Calu3 (cell line): Measurements from ENCODE around the gene SHISA7. TPM values are rescaled to one million over a fixed set of nuclear protein-coding genes. Genes with fewer than 3 reads are reported as not detected.

ENCODE experiments used
- BruUV-seq: library from RNA; stranded (reverse); fragments of 400-500 nt; replicated peaks from 2 replicates; lab custom pipeline; 2021; lab: Mats Ljungman, UMichigan
- CTCF ChIA-PET: fragments of 300-600 bp; sonication (Branson Sonifier 250); formaldehyde crosslinking; loops from one replicate; lab custom pipeline; 2022; ENCODE audit warnings: antibody characterized with exemption; lab: Charles Lee
- DNase-seq: peaks from one replicate; pipeline ENCODE4 v3.0.0; 2022
- H3K27ac Mint-ChIP-seq: one replicate; pipeline ENCODE4 v1.8.0; 2022; ENCODE audit warnings: mixed read lengths; ENCODE audit not compliant: unreplicated experiment
- H3K27me3 Mint-ChIP-seq: one replicate; pipeline ENCODE4 v1.8.0; 2022; ENCODE audit warnings: mixed read lengths; ENCODE audit not compliant: unreplicated experiment
- H3K36me3 Mint-ChIP-seq: one replicate; pipeline ENCODE4 v1.8.0; 2022; ENCODE audit warnings: mild to moderate bottlenecking, moderate library complexity, mixed read lengths; ENCODE audit not compliant: insufficient read depth, unreplicated experiment
- H3K4me1 Mint-ChIP-seq: one replicate; pipeline ENCODE4 v1.8.0; 2022; ENCODE audit warnings: mild to moderate bottlenecking, low read depth, mixed read lengths; ENCODE audit not compliant: unreplicated experiment
- H3K4me3 Mint-ChIP-seq: one replicate; pipeline ENCODE4 v1.8.0; 2022; ENCODE audit warnings: mild to moderate bottlenecking, low read depth, moderate library complexity, mixed read lengths; ENCODE audit not compliant: unreplicated experiment
- H3K9me3 Mint-ChIP-seq: one replicate; pipeline ENCODE4 v1.8.0; 2022; ENCODE audit warnings: low read depth, mixed read lengths; ENCODE audit not compliant: unreplicated experiment
- CTCF ChIP-seq: fragments of 200-600 bp; IDR thresholded peaks from one replicate; pipeline ENCODE4 v1.8.0; 2022; ENCODE audit warnings: antibody characterized with exemption; ENCODE audit not compliant: unreplicated experiment
- intact Hi-C: fragments of 100-400 bp; cut with micrococcal nuclease; formaldehyde crosslinking; loops from one replicate; pipeline ENCODE4 v1.10.0; 2022; ENCODE audit not compliant: unreplicated experiment
- total RNA-seq: library from RNA; stranded (reverse); gene quantifications from 2 replicates; pipeline ENCODE4 v1.2.3, GENCODE V29; 2022

Gene SHISA7
- total RNA-seq, 1 experiment from 2014 or later, result not detected

- CTCF ChIA-PET, result no interaction called here
- BruUV-seq, result no TSS peak
Measured at GRCh38 chr19:55439052-55439451, 4.0 kb downstream of the SHISA7 start.

GRCh38 chr19:55437410-55437809 is 5.7 kb downstream of the SHISA7 start:
- H3K4me3 Mint-ChIP-seq, result no peak overlapping the region
- H3K9me3 Mint-ChIP-seq, result peaks cover 3% of the 10 kb centered on the region
- BruUV-seq, result no TSS peak
- DNase-seq, result peak; percentile 81
- TF ChIP-seq CTCF, result no peak
- H3K27me3 Mint-ChIP-seq, result no peaks in the 10 kb centered on the region
- CTCF ChIA-PET, result interaction anchor here (0.9 to 1.0 kb wide), 2 partner anchors 157 to 291 kb away, joined by 3 to 4 read pairs; partner anchors contain the start of gene HSPBP1
- peaks cover 4% of the 10 kb centered on the region for H3K36me3 Mint-ChIP-seq
- peaks cover 13% of the 10 kb centered on the region for H3K4me1 Mint-ChIP-seq
- intact Hi-C loops, result no loop called here
- H3K27ac Mint-ChIP-seq, result no peak overlapping the region

More at GRCh38 chr19:55439052-55439451, 4.0 kb downstream of the SHISA7 start:
- DNase-seq, result no peak
- no peak for TF ChIP-seq CTCF
- Mint-ChIP-seq H3K36me3 (peaks cover 4% of the 10 kb centered on the region), H3K4me3 (no peak overlapping the region), H3K27me3 (no peaks in the 10 kb centered on the region), H3K27ac (peak overlapping the region; percentile 10), H3K4me1 (peaks cover 13% of the 10 kb centered on the region), H3K9me3 (peaks cover 3% of the 10 kb centered on the region)
- intact Hi-C loops, result no loop called here

GRCh38 chr19:55436847-55437246 is 6.3 kb downstream of the SHISA7 start:
- Mint-ChIP-seq H3K4me1 (peaks cover 13% of the 10 kb centered on the region), H3K36me3 (peaks cover 4% of the 10 kb centered on the region), H3K9me3 (peaks cover 3% of the 10 kb centered on the region), H3K4me3 (no peak overlapping the region), H3K27me3 (no peaks in the 10 kb centered on the region), H3K27ac (no peak overlapping the region)
- no peak for DNase-seq
- no peak for TF ChIP-seq CTCF
- BruUV-seq, result no TSS peak
- intact Hi-C loops, result no loop called here
- CTCF ChIA-PET, result interaction anchor here (0.9 to 1.0 kb wide), 2 partner anchors 157 to 291 kb away, joined by 3 to 4 read pairs; partner anchors contain the start of gene HSPBP1

- H3K27ac Mint-ChIP-seq, result no peak overlapping the region
Measured at GRCh38 chr19:55435020-55435419, 8.1 kb downstream of the SHISA7 start.

More at GRCh38 chr19:55435020-55435419, 8.1 kb downstream of the SHISA7 start:
- CTCF ChIA-PET, result no interaction called here
- H3K4me3 Mint-ChIP-seq, result no peak overlapping the region
- TF ChIP-seq CTCF, result no peak
- H3K9me3 Mint-ChIP-seq, result peaks cover 3% of the 10 kb centered on the region
- peaks cover 14% of the 10 kb centered on the region for H3K27me3 Mint-ChIP-seq
- no TSS peak for BruUV-seq
- intact Hi-C loops, result no loop called here
- H3K4me1 Mint-ChIP-seq, result no peaks in the 10 kb centered on the region
- DNase-seq, result no peak
- H3K36me3 Mint-ChIP-seq, result peaks cover 4% of the 10 kb centered on the region
